ENCODE measurements around the gene REEP1. TPM values are rescaled to one million over a fixed set of nuclear protein-coding genes. Genes with fewer than 3 reads are reported as not detected.

The REEP1 gene
- polyA plus RNA-seq (2013, experiment 1 of 4) = 1.6 TPM
- polyA plus RNA-seq (2013, experiment 2 of 4) = 1.6 TPM
- polyA plus RNA-seq (2013, experiment 3 of 4) = 1.0 TPM
- polyA plus RNA-seq (2013, experiment 4 of 4) = 1.1 TPM

- Histone ChIP-seq H3K27me3 (ENCODE audit: control insufficient read depth, insufficient read depth, low read length, poor library complexity, severe bottlenecking) (peaks cover 78% of the 10 kb centered on the region), H3K36me3 (ENCODE audit: control insufficient read depth, insufficient read depth, low read length) (no peaks in the 10 kb centered on the region), H3K4me3 (ENCODE audit: insufficient read depth, low read depth, low read length) (peak within 1 kb of the TSS; percentile 52), H3K27ac (ENCODE audit: insufficient read depth, low read depth, low read length, poor library complexity, severe bottlenecking) (no peak within 1 kb of the TSS), H3K4me1 (ENCODE audit: control insufficient read depth, insufficient read depth, low read length) (peaks cover 6% of the 10 kb centered on the region), H3K9me3 (ENCODE audit: control insufficient read depth, low read length) (no peaks in the 10 kb centered on the region)
- 0% methylated on average over 87 of the region's 87 CpGs for WGBS, 2 experiments
These were observed at the start of gene REEP1 for GRCh38 chr2:86337244-86337835. Gene REEP1 (minus strand): TSS chr2:86337626. CDS start chr2:86337510, 116 bp downstream.

- Histone ChIP-seq H3K36me3 (ENCODE audit: control insufficient read depth, insufficient read depth, low read length) (no peaks in the 10 kb centered on the region), H3K27me3 (ENCODE audit: control insufficient read depth, insufficient read depth, low read length, poor library complexity, severe bottlenecking) (no peaks in the 10 kb centered on the region), H3K4me3 (ENCODE audit: insufficient read depth, low read depth, low read length) (no peak overlapping the region), H3K9me3 (ENCODE audit: control insufficient read depth, low read length) (no peaks in the 10 kb centered on the region), H3K4me1 (ENCODE audit: control insufficient read depth, insufficient read depth, low read length) (no peaks in the 10 kb centered on the region), H3K27ac (ENCODE audit: insufficient read depth, low read depth, low read length, poor library complexity, severe bottlenecking) (no peak overlapping the region)
- WGBS, 2 experiments = 36 to 59% methylated on average over 1 of the region's 1 CpG
These were observed 46.4 kb upstream of the REEP1 start for GRCh38 chr2:86383844-86384243.

GRCh38 chr2:86382698-86383097 lies 45.3 kb upstream of the REEP1 start:
- H3K9me3 ChIP-seq (ENCODE audit: control insufficient read depth, low read length) = no peaks in the 10 kb centered on the region
- H3K27me3 ChIP-seq (ENCODE audit: control insufficient read depth, insufficient read depth, low read length, poor library complexity, severe bottlenecking) = no peaks in the 10 kb centered on the region
- H3K4me3 ChIP-seq (ENCODE audit: insufficient read depth, low read depth, low read length) = no peak overlapping the region
- no peak overlapping the region for H3K27ac ChIP-seq (ENCODE audit: insufficient read depth, low read depth, low read length, poor library complexity, severe bottlenecking)
- no peaks in the 10 kb centered on the region for H3K36me3 ChIP-seq (ENCODE audit: control insufficient read depth, insufficient read depth, low read length)
- 67 to 76% methylated on average over 1 of the region's 2 CpGs for WGBS, 2 experiments
- H3K4me1 ChIP-seq (ENCODE audit: control insufficient read depth, insufficient read depth, low read length) = no peaks in the 10 kb centered on the region

GRCh38 chr2:86382108-86382507 lies 44.7 kb upstream of the REEP1 start:
- no peaks in the 10 kb centered on the region for H3K9me3 ChIP-seq (ENCODE audit: control insufficient read depth, low read length)
- no peak overlapping the region for H3K27ac ChIP-seq (ENCODE audit: insufficient read depth, low read depth, low read length, poor library complexity, severe bottlenecking)
- H3K36me3 ChIP-seq (ENCODE audit: control insufficient read depth, insufficient read depth, low read length) = no peaks in the 10 kb centered on the region
- no peaks in the 10 kb centered on the region for H3K27me3 ChIP-seq (ENCODE audit: control insufficient read depth, insufficient read depth, low read length, poor library complexity, severe bottlenecking)
- no peaks in the 10 kb centered on the region for H3K4me1 ChIP-seq (ENCODE audit: control insufficient read depth, insufficient read depth, low read length)
- no peak overlapping the region for H3K4me3 ChIP-seq (ENCODE audit: insufficient read depth, low read depth, low read length)
- 93 to 95% methylated on average over 2 of the region's 2 CpGs for WGBS, 2 experiments

GRCh38 chr2:86378469-86378868 lies 41.0 kb upstream of the REEP1 start:
- Histone ChIP-seq H3K4me3 (ENCODE audit: insufficient read depth, low read depth, low read length) (no peak overlapping the region), H3K27me3 (ENCODE audit: control insufficient read depth, insufficient read depth, low read length, poor library complexity, severe bottlenecking) (no peaks in the 10 kb centered on the region), H3K27ac (ENCODE audit: insufficient read depth, low read depth, low read length, poor library complexity, severe bottlenecking) (no peak overlapping the region), H3K36me3 (ENCODE audit: control insufficient read depth, insufficient read depth, low read length) (no peaks in the 10 kb centered on the region), H3K4me1 (ENCODE audit: control insufficient read depth, insufficient read depth, low read length) (no peaks in the 10 kb centered on the region), H3K9me3 (ENCODE audit: control insufficient read depth, low read length) (no peaks in the 10 kb centered on the region)
- 91 to 93% methylated on average over 4 of the region's 4 CpGs for WGBS, 2 experiments

- no peak overlapping the region for H3K27ac ChIP-seq (ENCODE audit: insufficient read depth, low read depth, low read length, poor library complexity, severe bottlenecking)
- H3K36me3 ChIP-seq (ENCODE audit: control insufficient read depth, insufficient read depth, low read length) = no peaks in the 10 kb centered on the region
- H3K9me3 ChIP-seq (ENCODE audit: control insufficient read depth, low read length) = no peaks in the 10 kb centered on the region
- H3K27me3 ChIP-seq (ENCODE audit: control insufficient read depth, insufficient read depth, low read length, poor library complexity, severe bottlenecking) = no peaks in the 10 kb centered on the region
- WGBS, 2 experiments = 91 to 93% methylated on average over 1 of the region's 1 CpG
- no peaks in the 10 kb centered on the region for H3K4me1 ChIP-seq (ENCODE audit: control insufficient read depth, insufficient read depth, low read length)
- no peak overlapping the region for H3K4me3 ChIP-seq (ENCODE audit: insufficient read depth, low read depth, low read length)
These were observed 38.2 kb upstream of the REEP1 start for GRCh38 chr2:86375623-86376022.

- H3K36me3 ChIP-seq (ENCODE audit: control insufficient read depth, insufficient read depth, low read length) = no peaks in the 10 kb centered on the region
- H3K27ac ChIP-seq (ENCODE audit: insufficient read depth, low read depth, low read length, poor library complexity, severe bottlenecking) = no peak overlapping the region
- no peaks in the 10 kb centered on the region for H3K27me3 ChIP-seq (ENCODE audit: control insufficient read depth, insufficient read depth, low read length, poor library complexity, severe bottlenecking)
- no peak overlapping the region for H3K4me3 ChIP-seq (ENCODE audit: insufficient read depth, low read depth, low read length)
- no peaks in the 10 kb centered on the region for H3K4me1 ChIP-seq (ENCODE audit: control insufficient read depth, insufficient read depth, low read length)
- H3K9me3 ChIP-seq (ENCODE audit: control insufficient read depth, low read length) = no peaks in the 10 kb centered on the region
- 40 to 43% methylated on average over 4 of the region's 4 CpGs for WGBS, 2 experiments
These were observed 35.4 kb upstream of the REEP1 start for GRCh38 chr2:86372641-86373502.

GRCh38 chr2:86372133-86372532 lies 34.7 kb upstream of the REEP1 start:
- H3K27me3 ChIP-seq (ENCODE audit: control insufficient read depth, insufficient read depth, low read length, poor library complexity, severe bottlenecking) = no peaks in the 10 kb centered on the region
- no peaks in the 10 kb centered on the region for H3K36me3 ChIP-seq (ENCODE audit: control insufficient read depth, insufficient read depth, low read length)
- H3K27ac ChIP-seq (ENCODE audit: insufficient read depth, low read depth, low read length, poor library complexity, severe bottlenecking) = no peak overlapping the region
- no peaks in the 10 kb centered on the region for H3K9me3 ChIP-seq (ENCODE audit: control insufficient read depth, low read length)
- no peaks in the 10 kb centered on the region for H3K4me1 ChIP-seq (ENCODE audit: control insufficient read depth, insufficient read depth, low read length)
- H3K4me3 ChIP-seq (ENCODE audit: insufficient read depth, low read depth, low read length) = no peak overlapping the region
- WGBS, 2 experiments = 92 to 93% methylated on average over 3 to 4 of the region's 4 CpGs

- Histone ChIP-seq H3K27ac (ENCODE audit: insufficient read depth, low read depth, low read length, poor library complexity, severe bottlenecking) (no peak overlapping the region), H3K36me3 (ENCODE audit: control insufficient read depth, insufficient read depth, low read length) (no peaks in the 10 kb centered on the region), H3K4me3 (ENCODE audit: insufficient read depth, low read depth, low read length) (no peak overlapping the region), H3K9me3 (ENCODE audit: control insufficient read depth, low read length) (no peaks in the 10 kb centered on the region), H3K27me3 (ENCODE audit: control insufficient read depth, insufficient read depth, low read length, poor library complexity, severe bottlenecking) (no peaks in the 10 kb centered on the region), H3K4me1 (ENCODE audit: control insufficient read depth, insufficient read depth, low read length) (no peaks in the 10 kb centered on the region)
- WGBS, 2 experiments = 95 to 98% methylated on average over 3 to 4 of the region's 4 CpGs
These were observed 34.1 kb upstream of the REEP1 start for GRCh38 chr2:86371527-86371926.

- WGBS, 2 experiments = 90 to 95% methylated on average over 2 to 3 of the region's 3 CpGs
These were observed 33.2 kb upstream of the REEP1 start for GRCh38 chr2:86370579-86370978.

More at GRCh38 chr2:86370579-86370978, 33.2 kb upstream of the REEP1 start:
- Histone ChIP-seq H3K27me3 (ENCODE audit: control insufficient read depth, insufficient read depth, low read length, poor library complexity, severe bottlenecking) (no peaks in the 10 kb centered on the region), H3K9me3 (ENCODE audit: control insufficient read depth, low read length) (no peaks in the 10 kb centered on the region), H3K27ac (ENCODE audit: insufficient read depth, low read depth, low read length, poor library complexity, severe bottlenecking) (no peak overlapping the region), H3K4me3 (ENCODE audit: insufficient read depth, low read depth, low read length) (no peak overlapping the region), H3K36me3 (ENCODE audit: control insufficient read depth, insufficient read depth, low read length) (no peaks in the 10 kb centered on the region), H3K4me1 (ENCODE audit: control insufficient read depth, insufficient read depth, low read length) (no peaks in the 10 kb centered on the region)
